Neuronal stem cell (in vitro differentiated cells): ENCODE measurements around the gene HTRA3.

Source experiments
- DNase-seq: peaks from one replicate; pipeline ENCODE4 v3.0.0-alpha.2; 2013; ENCODE audit warnings: low spot score
- H2AFZ ChIP-seq: one replicate; pipeline ENCODE4 v1.6.1; 2013; ENCODE audit warnings: mild to moderate bottlenecking, low read length, inconsistent platforms
- H2AK5ac ChIP-seq: 2 replicates; pipeline ENCODE4 v1.6.1; 2013; ENCODE audit warnings: low read depth, mild to moderate bottlenecking, inconsistent platforms, low read length, moderate library complexity, mixed read lengths
- H2BK120ac ChIP-seq: 2 replicates; pipeline ENCODE4 v1.6.1; 2013; ENCODE audit warnings: low read depth, mild to moderate bottlenecking, inconsistent platforms, low read length, moderate library complexity, mixed read lengths
- H2BK12ac ChIP-seq: one replicate; pipeline ENCODE4 v1.6.1; 2013; ENCODE audit warnings: low read length, inconsistent platforms
- H2BK15ac ChIP-seq: 2 replicates; pipeline ENCODE4 v1.6.1; 2013; ENCODE audit warnings: mild to moderate bottlenecking, low read length, inconsistent platforms, mixed read lengths
- H2BK5ac ChIP-seq: one replicate; pipeline ENCODE4 v1.6.1; 2013; ENCODE audit warnings: inconsistent platforms, mild to moderate bottlenecking, low read length, moderate library complexity
- H3K14ac ChIP-seq: one replicate; pipeline ENCODE4 v1.6.1; 2013; ENCODE audit warnings: low read length, inconsistent platforms
- H3K18ac ChIP-seq: 2 replicates; pipeline ENCODE4 v1.6.1; 2013; ENCODE audit warnings: low read length, inconsistent platforms
- H3K23ac ChIP-seq: 2 replicates; pipeline ENCODE4 v1.6.1; 2013; ENCODE audit warnings: low read depth, mild to moderate bottlenecking, mixed read lengths, low read length, inconsistent platforms; ENCODE audit not compliant: poor library complexity
- H3K27ac ChIP-seq: replicated peaks from 3 replicates; pipeline ENCODE4 v1.5.1; 2013; ENCODE audit warnings: low read length, inconsistent platforms
- H3K27me3 ChIP-seq, 3 experiments: 2 replicates each; pipeline ENCODE4 v1.6.1; 2013; ENCODE audit warnings: low read length in 3 of 3, mild to moderate bottlenecking in 2 of 3, inconsistent platforms in 1 of 3, low read depth in 1 of 3, mixed read lengths in 1 of 3, moderate library complexity in 1 of 3; ENCODE audit not compliant: control insufficient read depth in 3 of 3, insufficient read depth in 3 of 3
- H3K36me3 ChIP-seq, 2 donors: replicated peaks in 1 of 2; 2 replicates each; pipeline ENCODE4 v1.6.1; 2013; ENCODE audit warnings: low read length in 2 of 2; ENCODE audit not compliant: control insufficient read depth in 2 of 2, insufficient read depth in 2 of 2
- H3K4ac ChIP-seq: 2 replicates; pipeline ENCODE4 v1.6.1; 2013; ENCODE audit warnings: inconsistent platforms, mild to moderate bottlenecking, low read length, moderate library complexity
- H3K4me1 ChIP-seq, 2 donors: 1 replicate in 1 of 2; 2 replicates in 1 of 2; pipeline ENCODE4 v1.6.1; 2013; ENCODE audit warnings: low read length in 2 of 2, low read depth in 1 of 2; ENCODE audit not compliant: control insufficient read depth in 2 of 2, insufficient read depth in 1 of 2
- H3K4me2 ChIP-seq: one replicate; pipeline ENCODE4 v1.6.1; 2013; ENCODE audit warnings: mild to moderate bottlenecking, low read length, inconsistent platforms; ENCODE audit not compliant: insufficient read depth, poor library complexity, severe bottlenecking
- H3K4me3 ChIP-seq, 2 donors: 2 replicates each; pipeline ENCODE4 v1.5.1; 2013; ENCODE audit warnings: low read length in 2 of 2, mild to moderate bottlenecking in 2 of 2, inconsistent platforms in 1 of 2, moderate library complexity in 1 of 2
- H3K79me1 ChIP-seq: one replicate; pipeline ENCODE4 v1.6.1; 2013; ENCODE audit warnings: low read depth, mild to moderate bottlenecking, inconsistent platforms, low read length, moderate library complexity
- H3K9ac ChIP-seq: one replicate; pipeline ENCODE4 v1.6.1; 2013; ENCODE audit warnings: mild to moderate bottlenecking, low read depth, low read length, inconsistent platforms; ENCODE audit not compliant: poor library complexity
- H3K9me3 ChIP-seq, 2 donors: replicated peaks in 1 of 2; 2 replicates each; pipeline versions ENCODE3 to v1.6.1; 2013; ENCODE audit warnings: low read length in 2 of 2, mild to moderate bottlenecking in 2 of 2, inconsistent platforms in 1 of 2, low read depth in 1 of 2, mixed read lengths in 1 of 2, moderate library complexity in 1 of 2; ENCODE audit not compliant: control insufficient read depth in 2 of 2, insufficient read depth in 1 of 2
- H4K8ac ChIP-seq: one replicate; pipeline ENCODE4 v1.6.1; 2013; ENCODE audit warnings: low read depth, mild to moderate bottlenecking, inconsistent platforms, low read length, moderate library complexity
- H4K91ac ChIP-seq: one replicate; pipeline ENCODE4 v1.6.1; 2013; ENCODE audit warnings: low read length, low read depth, mild to moderate bottlenecking, inconsistent platforms; ENCODE audit not compliant: poor library complexity
- WGBS, 2 donors: extraction: QIAGEN DNeasy Blood & Tissue Kit; methylation state at CpG; one replicate each; pipeline ENCODE4 v1.1.7; 2013; ENCODE audit warnings: missing lambda C conversion rate in 2 of 2, mixed read lengths in 1 of 2; ENCODE audit not compliant: insufficient read length in 2 of 2, insufficient replicate concordance in 1 of 2; ENCODE audit errors: extremely low coverage in 2 of 2; 5-methylcytosine and 5-hydroxymethylcytosine counted together

HTRA3 gene

DNA sequence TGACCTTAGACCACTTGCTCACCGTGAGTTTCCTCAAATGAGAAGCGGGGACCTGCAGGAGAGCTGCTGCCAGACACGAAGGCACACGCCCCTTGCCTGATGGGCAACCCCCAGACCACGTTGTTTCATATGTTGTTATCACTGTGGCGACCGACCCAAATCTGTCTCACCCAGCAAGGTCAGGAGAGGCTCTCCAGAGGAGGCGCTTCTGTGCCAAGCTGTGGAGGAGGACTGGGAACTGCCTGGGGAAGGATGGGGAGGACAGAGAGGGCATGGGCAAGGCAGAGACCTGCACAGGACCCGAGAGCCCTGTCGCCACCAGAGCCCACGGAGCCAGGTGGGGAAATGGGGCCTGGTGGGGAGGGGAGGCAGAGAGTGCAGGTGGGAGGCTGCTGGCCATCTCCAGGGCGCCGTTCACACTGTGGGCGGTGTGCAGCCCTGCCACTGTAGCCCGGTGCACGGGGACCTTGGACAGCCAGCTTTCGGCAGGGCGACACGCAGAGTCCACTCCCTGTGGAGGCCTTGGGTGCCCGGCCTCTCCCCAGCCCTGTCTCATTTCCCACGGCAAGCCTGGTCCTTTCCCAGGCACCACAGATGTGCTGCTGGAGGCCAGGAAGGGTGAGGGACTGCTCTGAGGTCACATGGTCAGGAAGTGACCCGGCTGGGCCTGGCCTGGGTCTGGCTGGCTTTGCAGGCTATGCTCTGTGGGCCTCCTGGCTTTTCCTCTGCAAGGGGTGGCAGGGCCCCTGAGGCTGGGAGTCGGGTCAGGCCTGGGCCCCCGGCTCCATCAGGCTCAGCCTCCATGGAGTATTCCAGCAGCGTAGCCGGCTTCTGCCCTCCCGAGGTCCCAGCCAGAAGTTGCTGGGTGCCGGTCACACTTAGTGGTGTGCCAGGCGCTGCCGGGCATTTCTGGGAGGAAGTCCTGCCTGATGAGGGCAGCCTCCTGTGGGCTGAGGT, 3.2 kb downstream of the HTRA3 start:
- H2BK5ac ChIP-seq = no peak overlapping the region
- no peak overlapping the region for H3K4me3 ChIP-seq
- peak overlapping the region; percentile 74 for H2AFZ ChIP-seq
- H3K36me3 ChIP-seq = no peaks in the 10 kb centered on the region
- H3K18ac ChIP-seq = peak overlapping the region; percentile 78
- peak overlapping the region; percentile 72 for H2AK5ac ChIP-seq
- H3K27ac ChIP-seq = no peak overlapping the region
- H4K91ac ChIP-seq = no peak overlapping the region
- no peak overlapping the region for H2BK12ac ChIP-seq
- peak overlapping the region; percentile 16 for H3K23ac ChIP-seq
- no peak overlapping the region for H4K8ac ChIP-seq
- no peak overlapping the region for H3K4ac ChIP-seq
- peaks cover 0 to 66% (median 23%) of the 10 kb centered on the region in 3 experiments for H3K27me3 ChIP-seq
- H2BK120ac ChIP-seq = no peak overlapping the region
- no peak overlapping the region for H3K4me2 ChIP-seq
- no peak for DNase-seq
- peak overlapping the region; percentile 36 for H3K9ac ChIP-seq
- no CpG with 5 or more reads among the region's 30 CpGs for WGBS, 2 donors
- peak overlapping the region; percentile 25 for H3K14ac ChIP-seq
- H3K9me3 ChIP-seq = no peaks in the 10 kb centered on the region
- peaks cover 2 to 10% of the 10 kb centered on the region in 2 donors for H3K4me1 ChIP-seq
- no peaks in the 10 kb centered on the region for H3K79me1 ChIP-seq
- no peak overlapping the region for H2BK15ac ChIP-seq

GRCh38 chr4:8273450-8273849, 3.9 kb downstream of the HTRA3 start:
- Histone ChIP-seq H3K14ac (no peak overlapping the region), H3K4me3 (no peak overlapping the region), H3K27ac (no peak overlapping the region), H3K79me1 (no peaks in the 10 kb centered on the region), H2AK5ac (peak overlapping the region; percentile 98), H2AFZ (peak overlapping the region; percentile 74), H3K9me3 (no peaks in the 10 kb centered on the region), H3K4me1 (peaks cover 2 to 10% of the 10 kb centered on the region in 2 donors), H3K18ac (peak overlapping the region; percentile 8), H3K36me3 (no peaks in the 10 kb centered on the region), H4K8ac (no peak overlapping the region), H3K4me2 (no peak overlapping the region), H3K9ac (no peak overlapping the region), H2BK5ac (peak overlapping the region; percentile 46), H3K27me3 (peaks cover 0 to 61% (median 22%) of the 10 kb centered on the region in 3 experiments), H3K23ac (no peak overlapping the region), H2BK120ac (no peak overlapping the region), H2BK12ac (no peak overlapping the region), H4K91ac (no peak overlapping the region), H3K4ac (no peak overlapping the region), H2BK15ac (no peak overlapping the region)
- WGBS, 2 donors = no CpG with 5 or more reads among the region's 13 CpGs
- no peak for DNase-seq

- DNase-seq = no peak
- peak overlapping the region; percentile 87 for H2BK12ac ChIP-seq
- peak overlapping the region; percentile 63 for H3K18ac ChIP-seq
- no peak overlapping the region for H3K23ac ChIP-seq
- H3K79me1 ChIP-seq = no peaks in the 10 kb centered on the region
- peaks cover 0 to 54% (median 20%) of the 10 kb centered on the region in 3 experiments for H3K27me3 ChIP-seq
- H3K4ac ChIP-seq = no peak overlapping the region
- peak overlapping the region; percentile 46 for H2BK5ac ChIP-seq
- H3K27ac ChIP-seq = no peak overlapping the region
- peaks cover 2 to 9% of the 10 kb centered on the region in 2 donors for H3K4me1 ChIP-seq
- no peaks in the 10 kb centered on the region for H3K36me3 ChIP-seq
- H3K4me2 ChIP-seq = no peak overlapping the region
- no CpG with 5 or more reads among the region's 21 CpGs for whole genome bisulfite sequencing, 2 donors
- peak overlapping the region; percentile 98 for H2AK5ac ChIP-seq
- peak overlapping the region; percentile 100 for H2BK15ac ChIP-seq
- peak overlapping the region; percentile 81 for H4K91ac ChIP-seq
- no peak overlapping the region for H2BK120ac ChIP-seq
- no peaks in the 10 kb centered on the region for H3K9me3 ChIP-seq
- peak overlapping the region; percentile 67 for H4K8ac ChIP-seq
- no peak overlapping the region for H3K9ac ChIP-seq
- peak overlapping the region; percentile 96 for H3K14ac ChIP-seq
- H2AFZ ChIP-seq = no peak overlapping the region
- H3K4me3 ChIP-seq = peak overlapping the region in 1 of 2 donors; percentile 23
Observed at GRCh38 chr4:8274066-8274652, 4.6 kb downstream of the HTRA3 start.
